ENCODE measurements around the gene HEATR5A. TPM values are rescaled to one million over a fixed set of nuclear protein-coding genes. Genes with fewer than 3 reads are reported as not detected.
"Not testable (repeated sequence)": the region's sequence is repeated elsewhere in the genome, so short reads cannot be mapped to it uniquely, and the experiment has no call there.

The HEATR5A gene
- total RNA-seq, 1 donor from 2014 or later: 56.2 TPM

- Mint-ChIP-seq H3K4me1 (ENCODE audit: unreplicated experiment) (peaks cover 20% of the 10 kb centered on the region), H3K36me3 (ENCODE audit: unreplicated experiment) (no peaks in the 10 kb centered on the region), H3K4me3 (ENCODE audit: unreplicated experiment) (no peak overlapping the region), H3K9me3 (ENCODE audit: unreplicated experiment) (no peaks in the 10 kb centered on the region), H3K27me3 (ENCODE audit: unreplicated experiment) (no peaks in the 10 kb centered on the region), H3K27ac (ENCODE audit: unreplicated experiment) (no peak overlapping the region)
- TF ChIP-seq CTCF (IDR thresholded peaks at IDR 0.05): no peak
- no peak for DNase-seq (ENCODE audit: extremely low spot score, unreplicated experiment)
These were observed 161.8 kb downstream of the HEATR5A start for GRCh38 chr14:31258427-31259039.

- not testable (repeated sequence) for H3K27me3 Mint-ChIP-seq (ENCODE audit: unreplicated experiment)
These were observed 162.6 kb downstream of the HEATR5A start for GRCh38 chr14:31257554-31258426.

GRCh38 chr14:31257244-31257553 lies 163.2 kb downstream of the HEATR5A start:
- Mint-ChIP-seq H3K27ac (ENCODE audit: unreplicated experiment) (no peak overlapping the region), H3K36me3 (ENCODE audit: unreplicated experiment) (no peaks in the 10 kb centered on the region), H3K27me3 (ENCODE audit: unreplicated experiment) (no peaks in the 10 kb centered on the region), H3K4me1 (ENCODE audit: unreplicated experiment) (peaks cover 7% of the 10 kb centered on the region), H3K4me3 (ENCODE audit: unreplicated experiment) (no peak overlapping the region), H3K9me3 (ENCODE audit: unreplicated experiment) (no peaks in the 10 kb centered on the region)
- no peak for DNase-seq (ENCODE audit: extremely low spot score, unreplicated experiment)
- no peak for TF ChIP-seq CTCF (IDR thresholded peaks at IDR 0.05)

More at GRCh38 chr14:31257554-31258426, 162.6 kb downstream of the HEATR5A start:
- not testable (repeated sequence) for DNase-seq (ENCODE audit: extremely low spot score, unreplicated experiment); H3K36me3 Mint-ChIP-seq (ENCODE audit: unreplicated experiment); H3K4me3 Mint-ChIP-seq (ENCODE audit: unreplicated experiment); H3K27ac Mint-ChIP-seq (ENCODE audit: unreplicated experiment); H3K9me3 Mint-ChIP-seq (ENCODE audit: unreplicated experiment)
- peaks cover 13% of the 10 kb centered on the region for H3K4me1 Mint-ChIP-seq (ENCODE audit: unreplicated experiment)

GRCh38 chr14:31256534-31257243 lies 163.7 kb downstream of the HEATR5A start:
- no peak overlapping the region for H3K4me3 Mint-ChIP-seq (ENCODE audit: unreplicated experiment)
- no peak for DNase-seq (ENCODE audit: extremely low spot score, unreplicated experiment)
- H3K4me1 Mint-ChIP-seq (ENCODE audit: unreplicated experiment): peaks cover 3% of the 10 kb centered on the region
- no peaks in the 10 kb centered on the region for H3K27me3 Mint-ChIP-seq (ENCODE audit: unreplicated experiment)
- H3K27ac Mint-ChIP-seq (ENCODE audit: unreplicated experiment): no peak overlapping the region
- H3K9me3 Mint-ChIP-seq (ENCODE audit: unreplicated experiment): no peaks in the 10 kb centered on the region
- no peaks in the 10 kb centered on the region for H3K36me3 Mint-ChIP-seq (ENCODE audit: unreplicated experiment)
- no peak for TF ChIP-seq CTCF (IDR thresholded peaks at IDR 0.05)

GRCh38 chr14:31255918-31256317 lies 164.4 kb downstream of the HEATR5A start:
- DNase-seq (ENCODE audit: extremely low spot score, unreplicated experiment); H3K4me1 Mint-ChIP-seq (ENCODE audit: unreplicated experiment); H3K27ac Mint-ChIP-seq (ENCODE audit: unreplicated experiment); H3K27me3 Mint-ChIP-seq (ENCODE audit: unreplicated experiment); H3K9me3 Mint-ChIP-seq (ENCODE audit: unreplicated experiment); H3K4me3 Mint-ChIP-seq (ENCODE audit: unreplicated experiment); H3K36me3 Mint-ChIP-seq (ENCODE audit: unreplicated experiment): not testable (repeated sequence)

GRCh38 chr14:31255286-31255685 lies 165.1 kb downstream of the HEATR5A start:
- Mint-ChIP-seq H3K4me3 (ENCODE audit: unreplicated experiment) (no peak overlapping the region), H3K36me3 (ENCODE audit: unreplicated experiment) (no peaks in the 10 kb centered on the region), H3K27ac (ENCODE audit: unreplicated experiment) (no peak overlapping the region), H3K4me1 (ENCODE audit: unreplicated experiment) (no peaks in the 10 kb centered on the region), H3K27me3 (ENCODE audit: unreplicated experiment) (no peaks in the 10 kb centered on the region), H3K9me3 (ENCODE audit: unreplicated experiment) (no peaks in the 10 kb centered on the region)
- no peak for TF ChIP-seq CTCF (IDR thresholded peaks at IDR 0.05)
- no peak for DNase-seq (ENCODE audit: extremely low spot score, unreplicated experiment)

All from osteocyte (in vitro differentiated cells).